Left forelimb (tissue), 1 donor: ENCODE measurements around the gene ODAPH.
A peak's percentile ranks its signal among the peaks of the same experiment; 100 is the strongest.
"Not testable (repeated sequence)": the region's sequence is repeated elsewhere in the genome, so short reads cannot be mapped to it uniquely, and the experiment has no call there.

Source experiments
- DNase-seq: peaks from one replicate; pipeline ENCODE4 v3.0.0-alpha.2; 2018; ENCODE audit warnings: low spot score

The ODAPH gene, protein sequence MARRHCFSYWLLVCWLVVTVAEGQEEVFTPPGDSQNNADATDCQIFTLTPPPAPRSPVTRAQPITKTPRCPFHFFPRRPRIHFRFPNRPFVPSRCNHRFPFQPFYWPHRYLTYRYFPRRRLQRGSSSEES

DNA sequence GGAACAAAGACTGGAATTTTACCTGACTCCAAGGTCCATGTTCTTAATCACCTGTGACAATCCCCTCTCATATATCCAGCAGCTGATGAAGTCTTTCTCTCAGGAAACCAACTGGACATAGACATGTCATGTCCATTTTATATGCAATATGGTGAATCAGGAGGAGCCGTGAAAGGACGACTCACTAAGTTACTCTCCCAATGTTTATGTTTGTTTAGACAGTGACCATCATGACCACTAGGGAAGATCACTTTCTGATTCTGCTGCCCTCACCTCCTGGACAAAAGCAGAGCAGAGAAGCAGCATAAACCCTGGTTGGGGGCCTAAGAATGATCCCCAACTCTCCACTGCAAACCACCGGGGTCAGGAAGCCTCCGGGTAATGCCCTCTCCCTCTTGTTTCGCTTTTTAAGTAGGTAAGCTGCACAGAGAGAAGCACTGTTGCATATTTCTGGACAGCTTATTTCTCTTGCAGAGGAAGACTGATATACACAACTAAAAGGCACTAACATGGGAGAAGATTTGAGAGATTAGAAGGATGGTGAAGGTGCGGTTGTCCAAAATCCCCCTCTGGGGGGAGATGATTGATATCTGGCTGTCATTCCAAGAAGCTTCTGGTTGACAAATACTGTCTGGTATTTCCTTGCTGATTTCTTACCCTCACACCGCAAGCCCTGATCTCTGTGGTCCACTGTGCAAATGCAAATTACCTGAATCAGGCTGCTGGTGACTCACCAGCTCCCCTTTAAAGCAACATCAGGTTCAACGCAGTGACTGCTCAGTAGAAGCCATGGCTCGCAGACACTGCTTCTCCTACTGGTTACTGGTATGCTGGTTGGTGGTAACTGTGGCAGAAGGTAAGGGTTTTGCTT, at the start of gene ODAPH:
ODAPH (plus strand) TSS at position 773 of the 871 bp plus-strand sequence; CDS start at position 790, 17 bp downstream.
- no peak for DNase-seq

DNA sequence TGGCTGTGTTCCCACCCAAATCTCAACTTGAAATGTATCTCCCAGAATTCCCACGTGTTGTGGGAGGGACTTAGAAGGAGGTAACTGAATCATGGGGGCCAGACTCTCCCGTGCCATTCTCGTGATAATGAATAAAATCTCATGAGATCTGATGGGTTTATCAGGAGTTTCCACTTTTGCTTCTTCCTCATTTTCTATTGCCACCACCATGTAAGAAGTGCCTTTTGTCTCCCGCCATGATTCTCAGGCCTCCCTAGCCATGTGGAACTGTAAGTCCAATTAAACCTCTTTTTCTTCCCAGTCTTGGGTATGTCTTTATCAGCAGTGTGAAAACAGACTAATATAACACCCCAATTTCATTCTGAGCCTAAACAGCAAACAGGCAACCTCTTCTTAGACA, 46.3 kb upstream of the ODAPH start:
- not testable (repeated sequence) for DNase-seq

DNA sequence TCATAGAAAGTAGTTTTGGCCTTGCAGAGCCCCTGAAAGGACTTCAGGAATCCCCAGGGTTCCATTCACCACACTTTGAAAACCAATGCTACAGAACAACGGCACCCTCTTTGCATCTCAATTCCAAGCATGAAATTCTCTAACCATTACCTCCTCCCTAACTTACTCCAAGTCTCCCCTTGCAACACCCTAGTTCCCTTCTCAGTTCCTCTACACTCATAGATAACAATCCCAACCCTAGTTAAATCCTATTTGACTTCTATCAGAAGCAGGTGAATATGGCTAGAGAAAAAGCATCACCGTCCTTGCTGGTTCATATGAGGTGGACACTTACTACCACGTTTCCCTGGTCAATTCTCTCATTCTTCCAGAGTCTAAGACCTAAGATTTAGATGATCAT, 44.0 kb upstream of the ODAPH start:
- DNase-seq: no peak

DNA sequence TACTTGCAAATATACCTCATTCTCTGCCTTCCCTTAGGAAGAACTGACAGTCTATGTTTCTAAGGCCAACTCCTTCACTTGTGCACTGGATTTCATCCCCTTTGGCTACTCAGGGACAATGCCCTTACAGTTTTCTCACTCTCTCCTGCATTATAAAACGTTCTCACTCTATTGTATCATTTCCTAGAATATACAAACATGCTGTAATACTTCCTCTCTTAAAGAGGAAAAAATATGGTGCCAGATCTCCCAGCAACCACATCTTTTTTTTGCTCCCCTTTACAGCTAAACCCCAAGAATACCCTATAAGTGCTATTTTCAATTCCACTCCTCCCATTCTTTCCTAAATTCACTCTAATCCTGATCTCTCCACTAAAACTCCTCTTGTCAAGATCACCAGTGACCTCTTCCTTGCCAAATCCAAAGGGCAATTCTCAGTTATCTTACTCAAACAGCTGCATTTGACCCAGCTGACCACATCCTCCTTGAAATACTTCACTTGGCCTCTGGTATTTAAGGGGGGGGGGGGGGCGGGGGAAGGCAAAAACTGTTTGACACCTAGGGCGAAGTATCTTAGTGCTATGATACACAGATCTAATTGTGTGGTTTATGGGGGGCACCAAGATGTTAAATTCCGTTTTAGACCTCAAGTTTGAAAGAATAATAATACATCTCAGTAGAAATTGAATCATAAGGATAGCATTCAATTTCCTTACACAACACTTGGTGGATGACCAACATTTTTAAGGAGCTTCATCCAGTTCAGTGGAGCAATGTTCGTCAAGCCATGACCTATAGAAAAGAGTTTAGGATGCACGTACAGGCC, 43.3 kb upstream of the ODAPH start:
- no peak for DNase-seq

DNA sequence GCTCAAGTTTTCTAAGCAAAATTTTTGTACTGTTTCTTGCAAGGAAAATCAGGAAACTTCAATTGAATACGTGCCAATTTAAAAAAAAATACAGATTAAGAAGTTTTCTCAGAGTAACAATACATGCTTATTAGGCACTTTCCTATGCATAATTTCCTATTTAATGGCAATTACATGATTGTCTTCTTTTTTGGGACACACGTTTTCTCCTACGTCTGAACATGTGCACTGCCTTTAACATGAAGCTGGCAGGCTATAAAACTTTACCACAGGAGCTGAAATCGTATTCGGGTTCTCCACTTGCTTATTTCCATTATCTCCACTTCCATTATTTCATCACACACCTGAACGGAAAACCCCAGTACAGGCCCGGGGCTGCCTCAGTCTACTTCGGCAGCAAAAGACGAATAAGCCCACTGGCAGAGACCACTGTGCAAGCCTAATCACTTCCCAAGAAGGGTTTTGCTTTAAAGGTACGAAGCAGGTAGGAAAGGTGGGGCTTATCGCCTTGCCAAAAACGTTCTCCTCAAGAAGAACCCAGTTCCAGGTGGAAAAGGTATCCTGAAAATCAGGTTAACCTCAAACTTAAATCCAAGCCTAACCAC, 42.2 kb upstream of the ODAPH start:
- DNase-seq: no peak

DNA sequence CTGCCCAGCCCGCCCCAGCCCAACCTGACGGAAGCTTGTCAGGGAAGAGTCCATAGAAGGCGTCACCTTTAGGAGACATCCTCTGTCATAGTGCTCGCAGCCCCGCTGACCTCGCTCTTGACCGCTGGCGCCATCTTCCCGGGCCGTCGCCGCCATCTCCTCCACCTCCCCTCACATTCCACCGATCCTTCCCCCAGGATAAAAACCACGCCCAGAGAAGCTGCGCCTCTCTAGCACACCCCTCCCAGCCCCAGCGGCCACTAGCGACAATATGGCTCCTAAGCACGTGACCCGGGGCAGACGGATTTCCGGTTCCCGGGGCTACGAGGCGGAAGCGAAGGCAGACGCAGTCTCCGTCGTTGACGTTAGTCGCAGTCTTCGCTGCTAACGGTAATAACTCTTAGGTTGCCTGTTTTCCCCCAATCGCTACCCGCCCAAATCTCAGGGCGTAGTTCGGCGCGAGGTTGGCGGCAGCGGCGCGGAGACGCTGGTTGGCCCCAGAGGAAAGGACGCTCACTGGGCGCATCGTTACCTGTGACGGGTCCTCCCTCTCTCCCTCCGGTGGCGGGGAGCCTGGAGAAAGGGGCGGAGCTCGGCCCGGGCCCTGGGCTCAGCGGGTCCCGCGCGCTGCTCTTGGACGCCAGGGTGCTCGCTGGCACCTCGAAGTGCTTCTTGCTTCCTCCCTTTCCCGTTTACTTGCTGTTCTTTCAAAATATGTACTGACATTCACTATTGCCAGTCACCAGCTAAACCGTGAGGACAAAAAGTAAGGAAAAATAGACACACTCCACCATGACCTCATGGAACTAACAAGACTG, 41.5 kb upstream of the ODAPH start, which contains the start of the genes RCHY1 and THAP6:
RCHY1 (minus strand) TSS at position 273 of the 818 bp plus-strand sequence; CDS start at position 156, 117 bp downstream.
THAP6 (plus strand) TSS at position 343 of the 818 bp plus-strand sequence. CDS start 980 bp downstream, outside the sequence.
- peak; percentile 96 for DNase-seq

DNA sequence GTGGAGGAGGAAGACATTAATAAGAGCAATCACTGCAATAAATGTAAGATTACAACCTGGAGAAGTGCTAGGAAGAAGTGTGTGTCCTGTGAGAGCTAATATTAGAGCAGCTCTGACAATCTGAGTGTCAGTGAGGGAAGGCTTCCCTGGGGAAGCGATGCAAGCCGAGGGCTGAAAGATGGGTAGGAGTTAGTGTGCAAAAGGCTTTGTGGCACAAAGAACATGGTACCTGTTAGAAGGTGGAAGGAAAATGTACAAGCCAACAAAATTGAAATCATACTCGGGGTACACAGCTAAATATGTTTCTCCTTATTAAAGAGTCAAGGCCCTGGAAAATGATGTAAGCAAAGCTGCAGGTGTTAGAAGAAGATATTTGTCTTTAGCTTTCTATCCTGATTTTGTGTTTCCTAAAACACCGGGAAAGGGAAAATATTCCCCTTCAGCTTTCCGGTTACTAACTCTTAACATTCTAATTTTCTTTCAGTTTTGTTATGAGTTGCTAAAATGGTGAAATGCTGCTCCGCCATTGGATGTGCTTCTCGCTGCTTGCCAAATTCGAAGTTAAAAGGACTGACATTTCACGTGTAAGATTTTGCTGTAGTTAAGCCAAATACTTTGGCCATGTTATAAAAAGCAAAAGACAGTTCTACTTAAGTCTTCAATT, 40.8 kb upstream of the ODAPH start:
- no peak for DNase-seq

DNA sequence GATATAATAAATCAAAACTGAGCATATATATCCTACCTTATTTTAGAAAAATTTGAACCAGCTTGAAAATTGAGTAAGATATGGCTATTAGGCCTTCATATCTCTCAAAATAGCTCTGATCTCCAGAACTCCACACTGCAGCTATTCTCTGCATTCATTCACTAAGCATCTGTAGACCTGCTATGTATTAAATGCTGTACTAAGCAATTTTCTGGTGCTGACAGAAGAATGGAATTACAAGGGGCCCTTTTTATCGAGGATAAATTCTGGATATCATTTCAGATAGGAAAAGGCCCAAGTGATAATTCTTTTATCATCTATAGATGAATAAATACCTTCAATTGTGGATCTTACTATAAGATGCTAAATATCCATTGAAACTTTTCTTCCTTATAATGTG, 39.7 kb upstream of the ODAPH start:
- DNase-seq: no peak

DNA sequence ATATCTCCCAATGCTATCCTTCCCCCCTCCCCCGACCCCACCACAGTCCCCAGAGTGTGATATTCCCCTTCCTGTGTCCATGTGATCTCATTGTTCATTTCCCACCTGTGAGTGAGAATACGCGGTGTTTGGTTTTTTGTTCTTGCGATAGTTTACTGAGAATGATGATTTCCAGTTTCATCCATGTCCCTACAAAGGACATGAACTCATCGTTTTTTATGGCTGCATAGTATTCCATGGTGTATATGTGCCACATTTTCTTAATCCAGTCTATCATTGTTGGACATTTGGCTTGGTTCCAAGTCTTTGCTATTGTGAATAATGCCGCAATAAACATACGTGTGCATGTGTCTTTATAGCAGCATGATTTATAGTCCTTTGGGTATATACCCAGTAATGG, 36.4 kb upstream of the ODAPH start:
- not testable (repeated sequence) for DNase-seq

DNA sequence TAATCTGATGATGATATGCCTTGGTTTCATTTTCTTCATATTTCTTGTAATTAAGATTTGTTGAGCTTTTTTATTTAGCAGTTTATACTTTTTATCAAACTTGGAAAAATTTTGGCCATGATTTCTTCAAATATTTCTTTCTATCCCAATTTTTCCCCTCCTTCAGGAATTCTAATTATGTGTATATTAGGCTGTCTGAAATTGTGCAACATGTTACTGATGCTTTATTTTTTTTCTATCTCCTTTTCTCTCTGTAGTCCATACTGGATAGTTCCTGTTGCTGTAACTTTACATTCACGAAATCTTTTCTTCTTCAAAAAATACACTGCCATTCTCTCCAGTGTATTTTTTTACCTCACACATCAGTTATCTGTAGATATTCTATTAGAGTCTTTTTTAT, 30.8 kb upstream of the ODAPH start:
- no peak for DNase-seq

DNA sequence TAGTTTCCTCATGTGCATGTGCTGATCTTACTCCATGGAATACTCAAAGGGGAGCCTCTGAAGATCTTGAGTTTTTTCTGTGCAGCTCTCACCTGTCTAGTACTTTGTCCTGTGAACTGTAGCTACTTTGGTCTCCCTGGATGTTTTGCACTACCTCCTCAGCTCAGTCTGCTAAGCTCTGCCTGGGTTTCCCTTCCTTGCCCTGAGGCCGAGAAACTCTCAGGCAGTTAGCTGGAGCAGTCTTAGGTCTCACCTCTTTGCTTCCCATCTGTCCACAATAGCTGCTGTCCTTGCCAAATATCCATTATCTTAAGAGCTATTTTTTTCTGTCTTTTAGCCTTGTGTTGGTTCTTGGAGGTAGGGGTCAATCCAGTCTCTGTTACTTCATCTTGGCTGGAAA, 30.0 kb upstream of the ODAPH start:
- no peak for DNase-seq

DNA sequence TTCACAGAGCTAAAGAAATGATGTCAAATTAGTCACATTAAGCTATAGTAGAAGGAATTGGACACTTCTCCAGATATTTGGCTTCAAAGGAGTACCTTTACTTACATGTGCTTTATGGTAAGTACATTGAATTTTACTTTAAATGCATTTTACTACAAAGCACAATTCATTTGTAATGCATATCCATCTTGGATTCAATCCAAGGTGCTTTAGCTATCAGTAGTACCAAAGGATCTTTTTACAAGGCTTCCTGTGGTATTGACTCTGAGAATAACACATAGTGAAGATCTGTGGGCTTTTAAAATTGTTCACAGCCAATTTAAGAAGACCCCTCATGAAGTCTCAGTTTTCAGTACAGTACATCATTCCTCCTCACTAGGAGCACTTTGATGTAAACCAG, 28.4 kb upstream of the ODAPH start:
- no peak for DNase-seq

DNA sequence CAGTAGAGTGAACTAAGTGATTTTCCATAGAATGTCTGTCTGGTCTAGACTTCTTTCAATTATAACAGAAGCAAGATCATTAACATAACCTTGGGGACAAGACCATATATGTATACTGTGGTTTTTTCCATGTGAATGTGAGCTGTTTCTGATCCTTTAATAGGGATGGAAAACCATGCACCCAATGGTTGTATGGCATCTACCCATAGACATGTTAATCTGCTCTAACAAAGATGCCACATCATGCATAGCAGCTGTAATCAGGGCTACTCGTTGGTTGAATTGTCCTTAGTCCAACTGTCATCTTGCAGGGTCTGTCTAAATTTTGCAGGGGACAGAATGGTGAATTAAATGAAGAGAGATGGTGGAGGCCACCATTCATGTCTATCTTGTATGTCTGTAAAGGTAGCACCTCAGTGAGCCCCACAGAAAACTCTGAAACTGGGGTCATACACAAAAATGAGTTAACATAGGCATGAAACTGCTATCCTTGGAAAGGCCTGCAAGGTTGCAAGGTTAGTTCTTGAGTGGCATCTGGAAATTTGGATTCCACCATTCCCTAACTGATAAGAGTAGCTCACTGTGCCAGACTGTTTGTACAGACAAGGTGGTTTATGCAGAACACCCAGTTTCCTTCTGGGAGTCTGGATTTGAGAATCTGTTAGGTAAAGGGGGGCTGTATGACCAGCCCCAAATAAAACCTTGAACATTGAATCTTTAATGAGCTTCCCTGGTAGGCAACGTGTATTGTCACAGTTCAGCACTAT, 25.1 kb upstream of the ODAPH start:
- DNase-seq: no peak

DNA sequence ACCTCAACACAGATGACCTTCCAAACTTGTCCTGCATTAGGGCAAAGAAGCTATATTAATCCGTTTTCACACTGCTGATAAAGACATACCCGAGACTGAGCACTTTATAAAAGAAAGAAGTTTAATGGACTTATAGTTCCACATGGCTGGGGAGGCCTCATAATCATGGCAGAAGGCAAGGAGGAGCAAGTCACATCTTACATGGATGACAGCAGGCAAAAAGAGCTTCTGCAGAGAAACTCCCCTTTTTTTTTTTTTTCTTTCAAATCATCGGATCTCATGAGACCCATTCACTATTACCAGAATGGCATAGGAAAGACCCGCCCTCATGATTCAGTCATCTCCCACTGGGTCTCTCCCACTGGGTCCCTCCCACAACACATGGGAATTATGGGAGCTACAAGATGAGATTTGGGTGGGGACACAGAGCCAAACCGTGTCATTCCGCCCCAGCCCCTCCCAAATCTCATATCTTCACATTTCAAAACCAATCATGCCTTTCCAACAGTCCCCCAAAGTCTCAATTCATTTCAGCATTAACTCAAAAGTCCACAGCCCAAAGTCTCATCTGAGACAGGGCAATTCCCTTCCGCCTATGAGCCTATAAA, 24.2 kb upstream of the ODAPH start:
- not testable (repeated sequence) for DNase-seq

DNA sequence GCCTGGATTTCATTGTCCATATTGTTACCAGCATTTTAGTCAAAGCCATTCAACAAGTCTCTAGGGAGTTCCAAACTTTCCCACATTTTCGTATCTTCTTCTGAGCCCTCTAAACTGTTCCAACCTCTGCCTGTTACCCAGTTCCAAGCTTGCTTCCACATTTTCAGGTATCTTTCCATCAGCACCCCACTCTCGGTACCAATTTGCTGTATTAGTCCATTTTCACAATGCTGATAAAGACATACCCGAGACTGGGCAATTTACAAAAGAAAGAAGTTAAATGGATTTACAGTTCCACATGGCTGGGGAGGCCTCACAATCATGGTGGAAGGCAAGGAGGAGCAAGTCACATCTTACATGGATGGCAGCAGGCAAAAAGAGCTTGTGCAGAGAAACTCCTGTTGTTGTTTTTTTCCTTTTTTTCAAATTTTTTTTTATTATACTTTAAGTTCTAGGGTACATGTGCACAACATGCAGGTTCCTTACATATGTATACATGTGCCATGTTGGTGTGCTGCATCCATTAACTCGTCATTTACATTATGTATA, 22.5 kb upstream of the ODAPH start:
- DNase-seq: not testable (repeated sequence)

DNA sequence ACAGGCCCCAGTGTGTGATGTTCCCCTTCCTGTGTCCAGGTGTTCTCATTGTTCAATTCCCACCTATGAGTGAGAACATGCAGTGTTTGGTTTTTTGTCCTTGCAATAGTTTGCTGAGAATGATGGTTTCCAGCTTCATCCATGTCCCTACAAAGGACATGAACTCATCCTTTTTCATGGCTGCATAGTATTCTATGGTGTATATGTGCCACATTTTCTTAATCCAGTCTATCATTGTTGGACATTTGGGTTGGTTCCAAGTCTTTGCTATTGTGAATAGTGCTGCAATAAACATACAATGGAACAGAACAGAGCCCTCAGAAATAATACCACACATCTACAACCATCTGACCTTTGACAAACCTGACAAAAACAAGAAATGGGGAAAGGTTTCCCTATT, 21.9 kb upstream of the ODAPH start:
- DNase-seq: not testable (repeated sequence)

DNA sequence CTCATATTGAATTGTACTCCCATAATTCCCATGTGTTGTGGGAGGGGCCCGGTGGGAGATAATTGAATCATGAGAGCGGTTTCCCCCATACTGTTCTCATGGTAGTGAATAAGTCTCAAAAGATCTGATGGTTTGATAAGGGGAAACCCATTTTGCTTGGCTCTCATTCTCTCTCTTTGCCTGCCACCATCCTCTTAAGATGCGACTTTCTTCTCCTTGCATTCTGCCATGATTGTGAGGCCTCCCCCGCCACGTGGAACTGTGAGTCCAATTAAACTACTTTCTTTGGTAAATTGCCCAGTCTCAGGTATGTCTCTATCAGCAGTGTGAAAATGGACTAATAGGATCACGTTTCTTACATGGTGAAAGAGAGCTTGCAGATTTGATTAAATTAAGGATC, 18.6 kb upstream of the ODAPH start:
- DNase-seq: not testable (repeated sequence)

DNA sequence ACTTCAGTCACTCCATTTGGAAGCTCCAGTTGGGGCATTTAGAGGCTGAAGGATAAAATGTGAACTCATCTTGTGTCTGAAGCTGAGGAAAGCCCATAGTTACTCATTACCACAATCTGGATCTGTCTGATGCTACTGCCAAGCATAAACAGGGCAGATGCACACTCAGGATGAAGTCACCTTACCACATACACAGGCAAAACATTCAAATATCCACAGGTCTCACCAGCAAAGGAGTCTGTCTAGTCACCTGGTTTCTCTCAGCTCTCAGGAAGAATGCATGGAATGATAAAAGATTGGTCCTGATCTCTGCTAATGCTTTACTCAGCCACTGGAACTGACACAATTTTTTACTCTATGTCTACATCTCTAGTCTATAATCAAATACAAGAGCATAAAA, 13.0 kb upstream of the ODAPH start:
- DNase-seq: no peak

DNA sequence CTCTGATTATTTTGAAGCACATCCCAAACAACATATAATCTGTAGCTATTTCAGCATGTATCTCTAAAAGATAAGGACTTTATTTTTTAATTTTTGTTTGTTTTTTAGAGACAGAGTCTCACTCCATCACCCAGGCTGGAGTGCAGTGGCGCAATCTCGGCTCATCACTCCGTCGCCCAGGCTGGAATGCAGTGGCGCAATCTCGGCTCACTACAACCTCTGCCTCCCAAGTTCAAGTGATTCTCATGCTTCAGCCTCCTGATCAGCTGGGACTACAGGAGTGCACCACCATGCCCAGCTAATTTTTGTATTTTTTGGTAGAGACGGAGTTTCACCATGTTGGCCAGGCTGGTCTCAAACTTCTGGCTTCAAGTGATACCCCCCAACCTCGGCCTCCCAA, 11.6 kb upstream of the ODAPH start:
- DNase-seq: not testable (repeated sequence)
